ENCODE measurements around the gene PTPRK.

DNA sequence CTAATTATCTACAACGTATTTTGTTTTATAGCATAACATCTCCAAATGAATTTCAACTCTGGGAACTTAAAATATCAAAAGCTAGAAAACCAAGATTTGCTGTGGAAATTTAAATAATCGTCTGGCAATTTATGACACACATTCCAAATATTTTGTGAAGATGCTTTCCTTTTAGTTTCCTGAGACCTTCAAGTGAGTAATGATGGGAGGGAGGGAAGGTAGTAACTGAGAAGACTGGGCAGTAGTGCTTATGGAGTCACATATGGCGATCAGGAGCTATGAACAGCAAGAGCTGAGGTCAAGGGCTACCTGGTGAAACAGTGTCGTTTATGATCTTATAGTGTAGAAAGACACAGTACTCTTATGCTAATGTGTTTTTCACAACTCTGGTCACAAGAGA lies 441.4 kb downstream of the PTPRK start:
- TF ChIP-seq CTCF (conservative IDR thresholded peaks at IDR 0.05 in 1 of 2, IDR thresholded peaks at IDR 0.05 in 1 of 2; ENCODE audit: extremely low read depth in 1 of 2, insufficient read depth in 1 of 2, low read depth in 1 of 2, low read length in 2 of 2) (no peak), EZH2 (IDR thresholded peaks at IDR 0.05; ENCODE audit: borderline replicate concordance, low read length) (no peak)
